ENCODE results near the gene CEND1. TPM values are rescaled to one million over a fixed set of nuclear protein-coding genes. Genes with fewer than 3 reads are reported as not detected.

CEND1 gene
- total and polyA plus RNA-seq, 2 donors from 2014 or later: 0.16 to 3.6 TPM

- peak within 1 kb of the TSS; percentile 71 to 75 for H3K27ac ChIP-seq (ENCODE audit: low read depth in 2 of 2, low read length in 2 of 2)
- H3K9ac ChIP-seq (ENCODE audit: low read length in 3 of 3): peak within 1 kb of the TSS in 2 of 3 donors; percentile 65 to 69
- TF ChIP-seq CTCF (IDR thresholded peaks at IDR 0.05; ENCODE audit: borderline replicate concordance, extremely low read depth, insufficient read depth): peak; percentile 44
- H3K4me1 ChIP-seq (ENCODE audit: control insufficient read depth in 2 of 3, insufficient read depth in 2 of 3, low read depth in 1 of 3, low read length in 3 of 3): peaks cover 0 to 8% (median 0%) of the 10 kb centered on the region in 3 donors
- FAIRE-seq (no peak), DNase-seq (peak; percentile 93 to 97 (median 95))
- H3K27me3 ChIP-seq (ENCODE audit: control insufficient read depth, insufficient read depth, low read length): no peaks in the 10 kb centered on the region
- H3K9me3 ChIP-seq (ENCODE audit: control insufficient read depth in 2 of 3, insufficient read depth in 1 of 3, low read length in 3 of 3): no peaks in the 10 kb centered on the region
- H3K4me3 ChIP-seq (ENCODE audit: low read length in 3 of 3): peak within 1 kb of the TSS; percentile 30 to 73 (median 63)
- H3K36me3 ChIP-seq (ENCODE audit: control insufficient read depth in 2 of 3, insufficient read depth in 3 of 3, low read length in 3 of 3): no peaks in the 10 kb centered on the region
- intact Hi-C loops (cut with DNase I): no loop called here
These were observed 42.5 kb downstream of the CEND1 start, which contains the start of gene TALDO1 for GRCh38 chr11:747158-748006. TSS of gene TALDO1 (plus strand) at chr11:747464. CDS start at chr11:747482, 18 bp downstream.

GRCh38 chr11:746289-747157, 43.4 kb downstream of the CEND1 start:
- Histone ChIP-seq H3K9me3 (ENCODE audit: control insufficient read depth in 2 of 3, insufficient read depth in 1 of 3, low read length in 3 of 3) (no peaks in the 10 kb centered on the region), H3K27me3 (ENCODE audit: control insufficient read depth, insufficient read depth, low read length) (no peaks in the 10 kb centered on the region), H3K27ac (ENCODE audit: low read depth in 2 of 2, low read length in 2 of 2) (peak overlapping the region; percentile 60 to 71), H3K4me3 (ENCODE audit: low read length in 3 of 3) (peak overlapping the region in 2 of 3 donors; percentile 63 to 73), H3K36me3 (ENCODE audit: control insufficient read depth in 2 of 3, insufficient read depth in 3 of 3, low read length in 3 of 3) (no peaks in the 10 kb centered on the region), H3K4me1 (ENCODE audit: control insufficient read depth in 2 of 3, insufficient read depth in 2 of 3, low read depth in 1 of 3, low read length in 3 of 3) (peaks cover 0 to 8% (median 0%) of the 10 kb centered on the region in 3 donors), H3K9ac (ENCODE audit: low read length in 3 of 3) (peak overlapping the region in 2 of 3 donors; percentile 65 to 69)
- no peak for TF ChIP-seq CTCF (IDR thresholded peaks at IDR 0.05; ENCODE audit: borderline replicate concordance, extremely low read depth, insufficient read depth)
- FAIRE-seq: no peak
- intact Hi-C loops (cut with DNase I): no loop called here
- DNase-seq: no peak

- H3K4me1 ChIP-seq (ENCODE audit: control insufficient read depth in 2 of 3, insufficient read depth in 2 of 3, low read depth in 1 of 3, low read length in 3 of 3): peaks cover 0 to 8% (median 0%) of the 10 kb centered on the region in 3 donors
- intact Hi-C loops (cut with DNase I): no loop called here
These were observed 44.5 kb downstream of the CEND1 start for GRCh38 chr11:745428-745827.

More at GRCh38 chr11:745428-745827, 44.5 kb downstream of the CEND1 start:
- FAIRE-seq (no peak), DNase-seq (no peak)
- no peak overlapping the region for H3K4me3 ChIP-seq (ENCODE audit: low read length in 3 of 3)
- TF ChIP-seq CTCF (IDR thresholded peaks at IDR 0.05; ENCODE audit: borderline replicate concordance, extremely low read depth, insufficient read depth): no peak
- H3K9me3 ChIP-seq (ENCODE audit: control insufficient read depth in 2 of 3, insufficient read depth in 1 of 3, low read length in 3 of 3): no peaks in the 10 kb centered on the region
- H3K36me3 ChIP-seq (ENCODE audit: control insufficient read depth in 2 of 3, insufficient read depth in 3 of 3, low read length in 3 of 3): no peaks in the 10 kb centered on the region
- no peak overlapping the region for H3K9ac ChIP-seq (ENCODE audit: low read length in 3 of 3)
- H3K27ac ChIP-seq (ENCODE audit: low read depth in 2 of 2, low read length in 2 of 2): no peak overlapping the region
- no peaks in the 10 kb centered on the region for H3K27me3 ChIP-seq (ENCODE audit: control insufficient read depth, insufficient read depth, low read length)

All from kidney (tissue), 14 donors.